ENCODE measurements around the gene RFX8.

GRCh38 chr2:101419096-101419663, 55.7 kb downstream of the RFX8 start:
- TF ChIP-seq MAX (IDR thresholded peaks at IDR 0.05; ENCODE audit: insufficient read depth, insufficient read length) (no peak), CTCF (IDR thresholded peaks at IDR 0.05; ENCODE audit: extremely low read depth in 1 of 2, insufficient read depth in 1 of 2, low read depth in 1 of 2, low read length in 2 of 2) (peak; percentile 59 to 63), POLR2A (IDR thresholded peaks at IDR 0.05; ENCODE audit: low read depth, low read length) (no peak)

Measured in endothelial cell of umbilical vein (primary cell).